Uterus (tissue), 2 donors: ENCODE measurements around the gene KATNAL1.

Experiments used
- POLR2A ChIP-seq, 2 donors: fragments of 450-650 bp; IDR thresholded peaks; one replicate each; pipeline ENCODE4 v1.6.1; 2016; ENCODE audit warnings: antibody characterized with exemption in 2 of 2, mild to moderate bottlenecking in 1 of 2, moderate library complexity in 1 of 2
- TF ChIP-seq, protein P1 (sequence below), 4 experiments: fragments of 200-600 bp in 2 of 4; fragments of 450-650 bp in 2 of 4; sonication (generic) in 2 of 4; IDR thresholded peaks; one replicate each; pipeline ENCODE4 v1.5.1; 2016 to 2019; ENCODE audit warnings: antibody characterized with exemption in 4 of 4, mild to moderate bottlenecking in 2 of 4, moderate library complexity in 1 of 4

DNA sequence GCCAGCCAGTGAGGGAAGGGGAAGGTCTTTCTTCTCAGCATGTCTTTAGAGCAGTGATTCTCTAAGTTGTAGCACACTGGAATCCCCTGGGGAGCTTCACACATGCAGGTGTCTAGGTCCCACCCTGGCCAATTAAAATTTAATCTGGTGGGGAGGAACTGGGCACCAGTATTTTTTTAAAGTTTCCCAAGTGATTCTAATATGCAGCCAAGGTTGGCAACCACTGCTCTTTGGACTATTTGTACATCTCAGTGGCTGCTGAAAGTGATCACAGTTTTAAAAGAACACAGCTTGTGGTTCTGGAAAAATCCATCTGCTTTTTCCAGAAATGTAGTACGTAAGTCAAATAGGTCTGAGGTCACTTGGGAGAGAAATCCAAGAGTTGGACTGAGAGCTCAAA is 10.7 kb upstream of the KATNAL1 start:
- TF ChIP-seq, protein P1, sequence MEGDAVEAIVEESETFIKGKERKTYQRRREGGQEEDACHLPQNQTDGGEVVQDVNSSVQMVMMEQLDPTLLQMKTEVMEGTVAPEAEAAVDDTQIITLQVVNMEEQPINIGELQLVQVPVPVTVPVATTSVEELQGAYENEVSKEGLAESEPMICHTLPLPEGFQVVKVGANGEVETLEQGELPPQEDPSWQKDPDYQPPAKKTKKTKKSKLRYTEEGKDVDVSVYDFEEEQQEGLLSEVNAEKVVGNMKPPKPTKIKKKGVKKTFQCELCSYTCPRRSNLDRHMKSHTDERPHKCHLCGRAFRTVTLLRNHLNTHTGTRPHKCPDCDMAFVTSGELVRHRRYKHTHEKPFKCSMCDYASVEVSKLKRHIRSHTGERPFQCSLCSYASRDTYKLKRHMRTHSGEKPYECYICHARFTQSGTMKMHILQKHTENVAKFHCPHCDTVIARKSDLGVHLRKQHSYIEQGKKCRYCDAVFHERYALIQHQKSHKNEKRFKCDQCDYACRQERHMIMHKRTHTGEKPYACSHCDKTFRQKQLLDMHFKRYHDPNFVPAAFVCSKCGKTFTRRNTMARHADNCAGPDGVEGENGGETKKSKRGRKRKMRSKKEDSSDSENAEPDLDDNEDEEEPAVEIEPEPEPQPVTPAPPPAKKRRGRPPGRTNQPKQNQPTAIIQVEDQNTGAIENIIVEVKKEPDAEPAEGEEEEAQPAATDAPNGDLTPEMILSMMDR (IDR thresholded peaks at IDR 0.05), result no peak
- TF ChIP-seq POLR2A (IDR thresholded peaks at IDR 0.05), result no peak
